Uterus (tissue), 4 donors: ENCODE measurements around the gene TBRG4. TPM values are rescaled to one million over a fixed set of nuclear protein-coding genes. Genes with fewer than 3 reads are reported as not detected.

ENCODE experiments used
- DNase-seq, 2 donors: peaks; one replicate each; pipeline ENCODE4 v3.0.0-alpha.2; 2019 to 2020
- H3K27ac ChIP-seq, 2 donors: fragments of 200-600 bp; sonication (generic); 1 replicate in 1 of 2; 2 replicates in 1 of 2; pipeline ENCODE4 v1.5.1; 2016 to 2018
- H3K27me3 ChIP-seq, 2 donors: fragments of 200-600 bp; sonication (generic); one replicate each; pipeline ENCODE4 v1.5.1; 2018 to 2019; ENCODE audit warnings: control low read depth in 1 of 2
- H3K36me3 ChIP-seq, 2 donors: fragments of 200-600 bp; sonication (generic); one replicate each; pipeline ENCODE4 v1.5.1; 2019; ENCODE audit warnings: control low read depth in 1 of 2
- H3K4me1 ChIP-seq, 2 donors: fragments of 200-600 bp; sonication (generic); one replicate each; pipeline ENCODE4 v1.5.1; 2018 to 2019; ENCODE audit warnings: control low read depth in 1 of 2
- H3K4me3 ChIP-seq, 2 donors: fragments of 200-600 bp; sonication (generic); 1 replicate in 1 of 2; 2 replicates in 1 of 2; pipeline ENCODE4 v1.5.1; 2018 to 2019; ENCODE audit warnings: mild to moderate bottlenecking in 1 of 2
- H3K9me3 ChIP-seq, 2 donors: fragments of 200-600 bp; sonication (generic); one replicate each; pipeline ENCODE4 v1.5.1; 2019; ENCODE audit warnings: control low read depth in 1 of 2
- CTCF ChIP-seq, 4 experiments: fragments of 200-600 bp in 2 of 4; fragments of 450-650 bp in 2 of 4; sonication (generic) in 2 of 4; IDR thresholded peaks; one replicate each; pipeline ENCODE4 v1.5.1; 2016 to 2019; ENCODE audit warnings: antibody characterized with exemption in 4 of 4, mild to moderate bottlenecking in 2 of 4, moderate library complexity in 1 of 4
- POLR2A ChIP-seq, 2 donors: fragments of 450-650 bp; IDR thresholded peaks; one replicate each; pipeline ENCODE4 v1.6.1; 2016; ENCODE audit warnings: antibody characterized with exemption in 2 of 2, mild to moderate bottlenecking in 1 of 2, moderate library complexity in 1 of 2
- intact Hi-C: fragments of 100-400 bp; cut with DNase I; formaldehyde crosslinking; loops from one replicate; pipeline ENCODE4 v1.15.1; 2023; ENCODE audit warnings: low total_unique reads
- total RNA-seq, 4 donors: library from RNA; depleted of rRNA in 3 of 4; stranded (reverse); fragments of >200 nt in 3 of 4; gene quantifications; one replicate each; pipeline versions ENCODE4 v1.1.0 to v1.2.4, GENCODE V29; 2014 to 2023
- donor health status: DM: yes; HTN: yes; CAD: no.

The TBRG4 gene
- total RNA-seq, 4 donors from 2014 or later: 7.4 to 51.2 (median 42.5) TPM

GRCh38 chr7:45070254-45070642, 41.2 kb downstream of the TBRG4 start:
- no peak for DNase-seq
- Histone ChIP-seq H3K27me3 (no peaks in the 10 kb centered on the region), H3K36me3 (no peaks in the 10 kb centered on the region), H3K9me3 (no peaks in the 10 kb centered on the region), H3K4me1 (no peaks in the 10 kb centered on the region), H3K27ac (no peak overlapping the region), H3K4me3 (no peak overlapping the region)
- TF ChIP-seq CTCF (IDR thresholded peaks at IDR 0.05) (no peak), POLR2A (IDR thresholded peaks at IDR 0.05) (no peak)
- intact Hi-C loops: no loop called here

DNA sequence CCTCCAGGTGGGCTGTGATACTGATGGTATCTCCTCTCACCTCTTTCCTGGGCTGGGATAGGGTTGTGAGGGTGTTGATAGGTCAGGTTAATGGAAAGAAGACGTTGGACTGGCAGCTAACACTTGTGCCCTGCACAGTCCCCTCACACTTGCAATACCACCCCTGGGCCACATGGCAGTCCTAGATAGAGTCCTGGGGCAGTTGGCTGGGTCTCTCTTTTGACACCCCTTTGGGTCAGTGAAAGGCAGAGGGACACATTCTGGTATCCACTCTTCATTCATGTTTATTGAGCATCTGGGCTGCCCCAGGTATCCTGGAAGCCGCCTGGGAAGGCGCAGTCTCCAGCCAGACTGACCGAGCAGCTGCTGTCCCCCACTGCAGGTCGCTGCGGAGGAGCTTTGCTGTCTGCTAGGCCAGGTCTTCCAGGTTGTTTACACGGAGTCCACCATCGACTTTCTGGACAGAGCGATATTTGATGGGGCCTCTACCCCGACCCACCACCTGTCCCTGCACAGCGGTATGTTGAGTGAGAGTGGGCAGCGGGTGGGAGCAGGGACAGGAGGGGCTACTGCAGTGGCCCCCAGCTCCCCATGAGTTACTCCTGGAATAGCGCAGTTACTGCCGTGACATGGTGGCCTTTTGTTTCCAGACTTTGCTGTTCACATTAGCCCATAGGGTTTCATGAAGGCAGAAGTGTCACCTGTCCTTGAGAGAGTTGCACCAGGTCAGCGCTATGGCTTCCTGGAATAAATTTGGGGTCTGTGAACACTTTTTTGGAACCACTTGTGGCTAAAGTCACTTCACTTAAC, 41.8 kb downstream of the TBRG4 start:
- no peak overlapping the region for H3K4me3 ChIP-seq
- H3K27ac ChIP-seq: no peak overlapping the region
- H3K4me1 ChIP-seq: no peaks in the 10 kb centered on the region
- intact Hi-C loops: no loop called here
- no peak for DNase-seq
- H3K9me3 ChIP-seq: no peaks in the 10 kb centered on the region
- TF ChIP-seq CTCF (IDR thresholded peaks at IDR 0.05) (no peak), POLR2A (IDR thresholded peaks at IDR 0.05) (no peak)
- no peaks in the 10 kb centered on the region for H3K27me3 ChIP-seq
- H3K36me3 ChIP-seq: no peaks in the 10 kb centered on the region

GRCh38 chr7:45068236-45069023, 43.1 kb downstream of the TBRG4 start:
- TF ChIP-seq POLR2A (IDR thresholded peaks at IDR 0.05): no peak
- no peak for DNase-seq
- no peaks in the 10 kb centered on the region for H3K36me3 ChIP-seq
- no peaks in the 10 kb centered on the region for H3K27me3 ChIP-seq
- H3K9me3 ChIP-seq: no peaks in the 10 kb centered on the region
- no peaks in the 10 kb centered on the region for H3K4me1 ChIP-seq
- intact Hi-C loops: no loop called here
- H3K27ac ChIP-seq: no peak overlapping the region
- H3K4me3 ChIP-seq: no peak overlapping the region

DNA sequence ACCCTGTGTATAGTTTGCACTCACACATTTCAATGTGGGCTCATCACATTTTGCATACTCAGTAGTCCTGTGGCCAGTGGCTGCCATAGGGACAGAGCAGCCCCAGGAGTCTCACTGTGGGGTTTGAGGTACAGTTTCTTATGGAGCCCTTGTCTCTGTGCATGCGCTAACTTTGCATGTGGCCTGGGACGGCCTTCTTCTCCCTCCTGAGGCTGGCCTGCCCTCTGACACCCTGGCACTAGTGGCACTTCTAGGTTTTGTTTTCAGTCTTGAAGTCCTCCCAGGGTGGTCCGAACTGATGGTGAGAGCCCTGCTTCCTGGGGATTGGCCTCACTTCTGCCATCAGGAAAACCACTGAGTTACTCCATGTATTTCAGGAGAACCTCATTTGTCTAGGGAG, 43.9 kb downstream of the TBRG4 start:
- Histone ChIP-seq H3K4me1 (no peaks in the 10 kb centered on the region), H3K27me3 (no peaks in the 10 kb centered on the region), H3K9me3 (no peaks in the 10 kb centered on the region), H3K27ac (no peak overlapping the region), H3K36me3 (no peaks in the 10 kb centered on the region), H3K4me3 (no peak overlapping the region)
- intact Hi-C loops: no loop called here
- TF ChIP-seq POLR2A (IDR thresholded peaks at IDR 0.05) (no peak), CTCF (IDR thresholded peaks at IDR 0.05) (no peak)
- no peak for DNase-seq

DNA sequence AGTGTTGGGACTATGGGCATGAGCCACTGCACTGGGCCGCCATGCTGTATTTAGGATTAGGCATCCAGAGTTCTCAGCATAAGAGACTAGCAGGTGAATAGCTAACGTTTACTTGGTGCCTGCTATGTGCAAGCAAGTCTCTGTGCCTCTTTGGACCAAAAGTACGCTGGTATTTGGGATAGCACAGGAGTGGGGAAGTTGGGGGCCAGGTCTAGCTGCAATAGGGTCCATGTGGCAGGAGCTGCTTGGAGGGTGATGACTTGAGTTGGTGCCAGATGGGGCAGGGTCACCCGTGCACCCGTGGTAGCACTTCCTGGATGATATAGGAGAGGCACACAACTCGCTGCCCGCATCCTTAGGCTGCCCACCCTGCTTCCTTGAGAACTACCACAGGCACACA, 45.1 kb downstream of the TBRG4 start:
- no peak for DNase-seq
- intact Hi-C loops: no loop called here
- Histone ChIP-seq H3K9me3 (no peaks in the 10 kb centered on the region), H3K27ac (no peak overlapping the region), H3K27me3 (no peaks in the 10 kb centered on the region), H3K4me3 (no peak overlapping the region), H3K36me3 (no peaks in the 10 kb centered on the region), H3K4me1 (no peaks in the 10 kb centered on the region)
- TF ChIP-seq POLR2A (IDR thresholded peaks at IDR 0.05): no peak
- no peak for TF ChIP-seq CTCF (IDR thresholded peaks at IDR 0.05)
